GM12878 (cell line): ENCODE results near the gene CFAP54. TPM values are rescaled to one million over a fixed set of nuclear protein-coding genes. Genes with fewer than 3 reads are reported as not detected.

Source experiments
- ATAC-seq: fragments of 200-7000 bp; cut with Tn5 transposase; 3 replicates; pipeline ENCODE4 v1.9.1; 2020; ENCODE audit warnings: mild to moderate bottlenecking, moderate library complexity
- BruUV-seq: library from RNA; stranded (reverse); fragments of 400-500 nt; replicated peaks from 2 replicates; lab custom pipeline; 2021; lab: Mats Ljungman, UMichigan
- CTCF ChIA-PET: fragments of 300-600 bp; sonication (Branson Sonifier 250); formaldehyde crosslinking; extraction: SDS; loops from one replicate; lab custom pipeline; 2021; ENCODE audit warnings: inconsistent platforms; lab: Yijun Ruan, JAX
- POLR2A ChIA-PET: fragments of 350-600 bp; formaldehyde crosslinking; extraction: SDS; loops from one replicate; lab custom pipeline; 2021; ENCODE audit warnings: inconsistent platforms; lab: Charles Lee
- RAD21 ChIA-PET: fragments of 300-600 bp; sonication (Branson Sonifier 250); formaldehyde crosslinking; loops from one replicate; lab custom pipeline; 2023; ENCODE audit warnings: antibody characterized with exemption; ENCODE audit not compliant: unreplicated experiment; lab: Charles Lee
- SMC1A ChIA-PET: fragments of 300-600 bp; sonication (Branson Sonifier 250); formaldehyde crosslinking; loops from one replicate; lab custom pipeline; 2023; ENCODE audit not compliant: unreplicated experiment, uncharacterized antibody; lab: Charles Lee
- DNase-seq: peaks from one replicate; pipeline ENCODE4 v3.0.0-alpha.2; 2011; ENCODE audit warnings: low read depth, low spot score
- FAIRE-seq: peaks from 3 replicates; lab custom pipeline; 2011; peaks lifted over from hg19 to GRCh38; lab: Jason Lieb, UNC
- H2AFZ ChIP-seq: 2 replicates; pipeline ENCODE4 v1.6.0; 2011; ENCODE audit warnings: low read depth, low read length, control low read depth; ENCODE audit not compliant: control insufficient read depth
- H3K27ac ChIP-seq: 2 replicates; pipeline ENCODE4 v1.5.1; 2011; ENCODE audit warnings: control low read depth; ENCODE audit not compliant: control insufficient read depth, insufficient read depth
- H3K27me3 ChIP-seq, 2 experiments: replicated peaks in 1 of 2; 2 replicates each; pipeline versions ENCODE4 v1.6.0 to v1.6.1; 2011; ENCODE audit warnings: low read length in 1 of 2; ENCODE audit not compliant: control insufficient read depth in 2 of 2, insufficient read depth in 2 of 2
- H3K36me3 ChIP-seq, 2 experiments: 2 replicates each; pipeline ENCODE4 v1.5.1; 2011; ENCODE audit warnings: low read length in 1 of 2; ENCODE audit not compliant: control insufficient read depth in 2 of 2, insufficient read depth in 2 of 2
- H3K4me1 ChIP-seq: 2 replicates; pipeline ENCODE4 v1.6.1; 2011; ENCODE audit warnings: mild to moderate bottlenecking, low read length, moderate library complexity, mixed read lengths; ENCODE audit not compliant: control insufficient read depth, insufficient read depth
- H3K4me2 ChIP-seq: 2 replicates; pipeline ENCODE4 v1.6.0; 2011; ENCODE audit warnings: control low read depth; ENCODE audit not compliant: control insufficient read depth, insufficient read depth
- H3K4me3 ChIP-seq: fragments of 200-600 bp; sonication (generic); 2 replicates; pipeline ENCODE4 v1.5.1; 2016
- H3K79me2 ChIP-seq: 2 replicates; pipeline ENCODE4 v1.6.0; 2011; ENCODE audit warnings: low read length; ENCODE audit not compliant: control insufficient read depth, insufficient read depth
- H3K9ac ChIP-seq: 2 replicates; pipeline ENCODE4 v1.8.0; 2011; ENCODE audit warnings: low read length, control low read depth, mixed read lengths; ENCODE audit not compliant: control insufficient read depth, insufficient read depth
- H3K9me3 ChIP-seq: replicated peaks from 3 replicates; pipeline ENCODE4 v1.5.1; 2011; ENCODE audit warnings: mild to moderate bottlenecking, low read length; ENCODE audit not compliant: control insufficient read depth, insufficient read depth
- H4K20me1 ChIP-seq: 2 replicates; pipeline ENCODE4 v1.6.0; 2011; ENCODE audit not compliant: control insufficient read depth, insufficient read depth
- IKZF1 ChIP-seq: fragments of 450-650 bp; conservative IDR thresholded peaks from 2 replicates; pipeline ENCODE4 v1.6.1; 2017; ENCODE audit warnings: antibody characterized with exemption, mild to moderate bottlenecking
- RCOR1 ChIP-seq: conservative IDR thresholded peaks from 2 replicates; pipeline ENCODE4 v1.6.1; 2012; ENCODE audit warnings: low read depth, low read length, improper control_type of control experiment
- SP1 ChIP-seq: IDR thresholded peaks from one replicate; pipeline ENCODE4 v1.6.1; 2011; ENCODE audit warnings: low read depth, low read length
- YY1 ChIP-seq: IDR thresholded peaks from 2 replicates; pipeline ENCODE4 v1.6.1; 2011; ENCODE audit warnings: low read depth, mild to moderate bottlenecking, low read length
- ZBED1 ChIP-seq: IDR thresholded peaks from 2 replicates; pipeline ENCODE4 v1.6.1; 2016; ENCODE audit warnings: borderline replicate concordance
- WGBS: methylation state at CpG from one replicate; pipeline ENCODE4 v1.1.6; 2016; ENCODE audit warnings: low lambda C conversion rate; ENCODE audit not compliant: insufficient replicate concordance, insufficient coverage; ENCODE audit errors: missing lambda C conversion rate; 5-methylcytosine and 5-hydroxymethylcytosine counted together
- in situ Hi-C: fragments of 300-500 bp; cut with MboI; formaldehyde crosslinking; loops from 9 replicates; pipeline ENCODE4 v1.14.3; 2018; ENCODE audit warnings: mixed read lengths
- intact Hi-C: fragments of 100-400 bp; cut with micrococcal nuclease; formaldehyde crosslinking; loops from one replicate; pipeline ENCODE4 v1.14.2; 2022; ENCODE audit not compliant: unreplicated experiment
- polyA plus RNA-seq, 11 experiments: library from polyadenylated mRNA; depleted of rRNA in 4 of 11; unstranded in 6 of 11; stranded (reverse) in 5 of 11; fragments of >200 nt; fragmentation: Nextera tagmentation in 4 of 11; fragmentation: Illumina TruSeq in 1 of 11; extraction: Ambion mirVana in 4 of 11; extraction: Trizol in 1 of 11; gene quantifications; 1 replicate in 1 of 11; 2 replicates in 10 of 11; pipeline versions ENCODE4 v1.2.1 to v1.2.3, GENCODE V29; 2011 to 2016; ENCODE audit warnings: inconsistent platforms in 2 of 11, missing spikeins in 2 of 11, low read depth in 1 of 11
- total RNA-seq, 4 experiments: library from RNA; depleted of rRNA in 3 of 4; stranded (reverse); fragments of >200 nt in 3 of 4; fragmentation: Illumina TruSeq in 1 of 4; extraction: Trizol in 1 of 4; gene quantifications; 2 replicates each; pipeline versions ENCODE4 v1.2.1 to v1.2.3, GENCODE V29; 2013 to 2021
- TF ChIP-seq, protein P1 (sequence below): fragments of 450-650 bp; formaldehyde crosslinking; IDR thresholded peaks from 2 replicates; pipeline ENCODE4 v1.4.0; 2020; ENCODE audit warnings: mild to moderate bottlenecking, moderate library complexity
- TF ChIP-seq, protein P2 (sequence below): fragments of 450-650 bp; IDR thresholded peaks from 2 replicates; pipeline ENCODE4 v1.6.1; 2017; ENCODE audit warnings: mild to moderate bottlenecking, moderate library complexity

The CFAP54 gene
- total and polyA plus RNA-seq, 10 of the 15 experiments (the other 5 are each of a cell fraction or from before 2014, with no cell fraction given) = 0.19 to 1.5 (median 0.56) TPM

DNA sequence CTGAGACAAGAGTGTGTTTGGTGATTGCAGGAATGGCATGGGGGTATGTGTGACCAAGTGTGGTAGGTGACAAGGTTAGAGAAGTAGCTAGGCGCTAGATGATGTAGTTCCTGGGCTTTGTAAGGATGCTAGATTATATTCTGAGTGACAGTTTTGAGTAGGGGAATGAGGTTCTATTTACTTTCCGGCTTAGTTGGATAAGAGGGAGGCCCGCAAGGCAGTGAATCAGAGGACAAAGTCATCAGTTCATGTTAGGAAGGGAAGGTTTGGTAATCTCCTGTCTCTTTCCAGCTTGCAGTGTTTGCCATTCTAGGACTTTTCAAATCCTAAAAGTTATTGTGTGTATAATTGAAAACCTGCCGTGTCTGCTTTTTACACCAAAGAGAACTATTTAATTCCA lies 45.0 kb downstream of the CFAP54 start:
- no peak for DNase-seq
- TF ChIP-seq, protein P1, sequence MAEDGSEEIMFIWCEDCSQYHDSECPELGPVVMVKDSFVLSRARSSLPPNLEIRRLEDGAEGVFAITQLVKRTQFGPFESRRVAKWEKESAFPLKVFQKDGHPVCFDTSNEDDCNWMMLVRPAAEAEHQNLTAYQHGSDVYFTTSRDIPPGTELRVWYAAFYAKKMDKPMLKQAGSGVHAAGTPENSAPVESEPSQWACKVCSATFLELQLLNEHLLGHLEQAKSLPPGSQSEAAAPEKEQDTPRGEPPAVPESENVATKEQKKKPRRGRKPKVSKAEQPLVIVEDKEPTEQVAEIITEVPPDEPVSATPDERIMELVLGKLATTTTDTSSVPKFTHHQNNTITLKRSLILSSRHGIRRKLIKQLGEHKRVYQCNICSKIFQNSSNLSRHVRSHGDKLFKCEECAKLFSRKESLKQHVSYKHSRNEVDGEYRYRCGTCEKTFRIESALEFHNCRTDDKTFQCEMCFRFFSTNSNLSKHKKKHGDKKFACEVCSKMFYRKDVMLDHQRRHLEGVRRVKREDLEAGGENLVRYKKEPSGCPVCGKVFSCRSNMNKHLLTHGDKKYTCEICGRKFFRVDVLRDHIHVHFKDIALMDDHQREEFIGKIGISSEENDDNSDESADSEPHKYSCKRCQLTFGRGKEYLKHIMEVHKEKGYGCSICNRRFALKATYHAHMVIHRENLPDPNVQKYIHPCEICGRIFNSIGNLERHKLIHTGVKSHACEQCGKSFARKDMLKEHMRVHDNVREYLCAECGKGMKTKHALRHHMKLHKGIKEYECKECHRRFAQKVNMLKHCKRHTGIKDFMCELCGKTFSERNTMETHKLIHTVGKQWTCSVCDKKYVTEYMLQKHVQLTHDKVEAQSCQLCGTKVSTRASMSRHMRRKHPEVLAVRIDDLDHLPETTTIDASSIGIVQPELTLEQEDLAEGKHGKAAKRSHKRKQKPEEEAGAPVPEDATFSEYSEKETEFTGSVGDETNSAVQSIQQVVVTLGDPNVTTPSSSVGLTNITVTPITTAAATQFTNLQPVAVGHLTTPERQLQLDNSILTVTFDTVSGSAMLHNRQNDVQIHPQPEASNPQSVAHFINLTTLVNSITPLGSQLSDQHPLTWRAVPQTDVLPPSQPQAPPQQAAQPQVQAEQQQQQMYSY (CRISPR knock-in tag) = no peak
- TF ChIP-seq, protein P2, sequence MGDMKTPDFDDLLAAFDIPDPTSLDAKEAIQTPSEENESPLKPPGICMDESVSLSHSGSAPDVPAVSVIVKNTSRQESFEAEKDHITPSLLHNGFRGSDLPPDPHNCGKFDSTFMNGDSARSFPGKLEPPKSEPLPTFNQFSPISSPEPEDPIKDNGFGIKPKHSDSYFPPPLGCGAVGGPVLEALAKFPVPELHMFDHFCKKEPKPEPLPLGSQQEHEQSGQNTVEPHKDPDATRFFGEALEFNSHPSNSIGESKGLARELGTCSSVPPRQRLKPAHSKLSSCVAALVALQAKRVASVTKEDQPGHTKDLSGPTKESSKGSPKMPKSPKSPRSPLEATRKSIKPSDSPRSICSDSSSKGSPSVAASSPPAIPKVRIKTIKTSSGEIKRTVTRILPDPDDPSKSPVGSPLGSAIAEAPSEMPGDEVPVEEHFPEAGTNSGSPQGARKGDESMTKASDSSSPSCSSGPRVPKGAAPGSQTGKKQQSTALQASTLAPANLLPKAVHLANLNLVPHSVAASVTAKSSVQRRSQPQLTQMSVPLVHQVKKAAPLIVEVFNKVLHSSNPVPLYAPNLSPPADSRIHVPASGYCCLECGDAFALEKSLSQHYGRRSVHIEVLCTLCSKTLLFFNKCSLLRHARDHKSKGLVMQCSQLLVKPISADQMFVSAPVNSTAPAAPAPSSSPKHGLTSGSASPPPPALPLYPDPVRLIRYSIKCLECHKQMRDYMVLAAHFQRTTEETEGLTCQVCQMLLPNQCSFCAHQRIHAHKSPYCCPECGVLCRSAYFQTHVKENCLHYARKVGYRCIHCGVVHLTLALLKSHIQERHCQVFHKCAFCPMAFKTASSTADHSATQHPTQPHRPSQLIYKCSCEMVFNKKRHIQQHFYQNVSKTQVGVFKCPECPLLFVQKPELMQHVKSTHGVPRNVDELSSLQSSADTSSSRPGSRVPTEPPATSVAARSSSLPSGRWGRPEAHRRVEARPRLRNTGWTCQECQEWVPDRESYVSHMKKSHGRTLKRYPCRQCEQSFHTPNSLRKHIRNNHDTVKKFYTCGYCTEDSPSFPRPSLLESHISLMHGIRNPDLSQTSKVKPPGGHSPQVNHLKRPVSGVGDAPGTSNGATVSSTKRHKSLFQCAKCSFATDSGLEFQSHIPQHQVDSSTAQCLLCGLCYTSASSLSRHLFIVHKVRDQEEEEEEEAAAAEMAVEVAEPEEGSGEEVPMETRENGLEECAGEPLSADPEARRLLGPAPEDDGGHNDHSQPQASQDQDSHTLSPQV = no peak
- TF ChIP-seq RCOR1 (no peak), SP1 (no peak), YY1 (no peak), IKZF1 (no peak), ZBED1 (no peak)
- TF ChIP-seq, all 136 proteins: peak for 0
- H4K20me1 ChIP-seq = no peaks in the 10 kb centered on the region
- no peak overlapping the region for H3K4me3 ChIP-seq
- no peak for ATAC-seq
- intact Hi-C loops = no loop called here
- no peaks in the 10 kb centered on the region; the same call in 2 of the 3 replicates for H3K9me3 ChIP-seq
- FAIRE-seq = no peak
- H3K79me2 ChIP-seq = no peaks in the 10 kb centered on the region
- POLR2A ChIA-PET = no interaction called here
- BruUV-seq = no TSS peak
- H3K4me2 ChIP-seq = no peak overlapping the region
- no peaks in the 10 kb centered on the region for H3K4me1 ChIP-seq
- CTCF ChIA-PET = no interaction called here
- SMC1A ChIA-PET = interaction anchor here (1.5 to 1.8 kb wide), 2 partner anchors 10 to 18 kb away, joined by 4 to 5 read pairs; no protein-coding TSS in a partner anchor
- no peaks in the 10 kb centered on the region for H3K36me3 ChIP-seq
- H3K27me3 ChIP-seq = no peaks in the 10 kb centered on the region
- in situ Hi-C loops = no loop called here
- no peak overlapping the region for H2AFZ ChIP-seq
- H3K27ac ChIP-seq = no peak overlapping the region
- no peak overlapping the region for H3K9ac ChIP-seq
- RAD21 ChIA-PET = no interaction called here
- WGBS = 98% methylated on average over 4 of the region's 4 CpGs
